GM18951 (cell line): ENCODE data around the gene KIRREL3.

Source experiments
- POLR2A ChIP-seq: IDR thresholded peaks from 4 replicates; pipeline ENCODE4 v1.6.1; 2011; ENCODE audit warnings: mild to moderate bottlenecking; ENCODE audit not compliant: insufficient read length, insufficient read depth; ENCODE audit errors: extremely low read depth
- in situ Hi-C: fragments of 300-500 bp; cut with MboI; formaldehyde crosslinking; loops from one replicate; pipeline ENCODE4 v1.12.0; 2022; ENCODE audit warnings: low sequenced_read_pairs, mixed read lengths, inconsistent platforms; ENCODE audit not compliant: unreplicated experiment

KIRREL3 gene

DNA sequence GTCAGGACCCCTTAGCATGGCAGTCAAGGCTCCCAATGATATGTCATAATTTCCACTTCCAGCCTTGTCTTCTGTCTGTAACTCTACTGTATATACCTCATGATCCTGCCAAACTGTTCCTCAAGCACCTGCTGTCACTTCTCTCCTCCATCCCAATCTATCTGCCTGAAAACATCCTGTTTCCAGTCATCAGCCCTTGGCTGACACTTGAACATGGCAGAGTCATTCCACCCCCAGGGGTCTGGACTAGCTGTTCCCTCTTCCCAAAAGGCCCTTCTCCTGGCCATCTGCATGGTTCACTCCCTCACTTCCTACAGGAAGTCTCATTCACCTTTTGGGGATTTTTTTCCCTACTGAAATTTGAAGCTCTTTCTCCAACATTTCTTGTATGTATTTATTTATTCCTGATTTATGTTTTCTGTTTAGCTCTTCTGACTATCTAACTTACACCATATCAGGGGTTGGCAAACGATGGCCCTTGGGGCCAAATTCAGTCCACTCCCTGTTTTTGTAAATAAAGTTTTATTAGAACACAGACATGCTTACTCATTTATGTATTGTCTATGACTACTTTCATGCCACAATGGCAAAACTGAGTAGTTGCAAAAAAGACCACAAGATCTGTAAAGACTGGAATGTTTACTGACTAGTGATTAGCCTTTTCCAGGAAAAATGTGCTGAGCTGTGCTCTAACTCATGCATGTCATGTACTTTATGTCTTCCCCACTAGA is 278.4 kb downstream of the KIRREL3 start:
- in situ Hi-C loops, result no loop called here
- TF ChIP-seq POLR2A, result no peak

DNA sequence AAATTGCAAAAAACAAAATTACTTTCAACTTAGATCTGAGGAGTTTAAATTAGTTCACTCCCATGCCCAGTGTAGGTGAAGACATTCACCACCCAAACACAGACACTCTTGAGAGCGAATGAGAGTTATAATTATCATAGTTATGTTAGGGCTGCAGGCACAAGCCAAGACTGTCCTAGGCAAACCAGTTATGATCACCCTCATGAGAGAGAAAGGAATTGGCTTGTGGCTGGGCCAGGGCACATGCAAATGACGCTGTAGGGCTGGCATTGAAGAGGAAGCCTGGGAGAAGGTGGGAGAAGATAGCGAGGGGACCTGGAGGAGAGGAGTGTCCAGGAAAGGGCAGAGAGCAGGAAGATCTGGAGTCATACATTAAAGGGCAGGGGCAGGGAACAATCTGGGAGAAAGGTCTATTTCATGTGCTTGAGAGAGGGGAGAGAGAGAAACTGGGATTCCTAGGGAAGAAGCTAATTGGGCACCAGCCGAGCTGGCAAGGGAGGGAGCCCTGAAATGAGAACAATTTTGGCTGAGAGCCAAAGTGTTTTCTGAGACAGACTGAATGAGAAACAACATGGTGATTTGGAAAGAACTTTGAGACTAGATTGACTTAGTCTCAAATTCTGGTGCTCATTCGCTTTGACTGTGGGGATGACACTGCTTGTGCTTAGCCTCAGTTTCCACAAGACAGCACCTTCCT is 279.9 kb downstream of the KIRREL3 start:
- no peak for TF ChIP-seq POLR2A
- in situ Hi-C loops, result no loop called here

- in situ Hi-C loops, result loop anchor here (10.0 kb wide), 1 partner anchor 265 kb away; no protein-coding TSS in a partner anchor
- no peak for TF ChIP-seq POLR2A
Measured at GRCh38 chr11:126719740-126720139, 280.8 kb downstream of the KIRREL3 start.

DNA sequence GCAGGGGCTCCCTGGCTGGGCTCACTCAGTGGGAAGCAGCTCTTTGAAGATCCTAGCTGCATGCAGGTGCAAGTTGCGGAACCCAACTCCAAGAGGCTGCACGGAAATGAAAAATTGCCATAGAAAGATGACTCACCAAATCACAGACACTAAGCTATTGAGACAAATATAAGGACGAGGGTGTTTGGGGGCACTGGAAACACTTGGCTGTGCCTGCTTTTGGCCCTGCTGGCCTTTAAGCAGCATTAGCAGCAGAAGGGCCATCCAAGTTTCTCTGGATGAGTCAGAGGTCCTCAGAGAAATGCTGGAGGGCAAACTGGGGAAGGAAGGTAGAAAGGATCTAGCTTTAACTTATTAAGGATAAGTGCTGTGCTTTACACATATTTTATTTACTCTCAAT is 282.3 kb downstream of the KIRREL3 start:
- in situ Hi-C loops, result loop anchor here (10.0 kb wide), 1 partner anchor 267 kb away; no protein-coding TSS in a partner anchor
- TF ChIP-seq POLR2A, result no peak

GRCh38 chr11:126716456-126717083 is 284.0 kb downstream of the KIRREL3 start:
- no peak for TF ChIP-seq POLR2A
- in situ Hi-C loops, result loop anchor here (10.0 kb wide), 1 partner anchor 268 kb away; no protein-coding TSS in a partner anchor

DNA sequence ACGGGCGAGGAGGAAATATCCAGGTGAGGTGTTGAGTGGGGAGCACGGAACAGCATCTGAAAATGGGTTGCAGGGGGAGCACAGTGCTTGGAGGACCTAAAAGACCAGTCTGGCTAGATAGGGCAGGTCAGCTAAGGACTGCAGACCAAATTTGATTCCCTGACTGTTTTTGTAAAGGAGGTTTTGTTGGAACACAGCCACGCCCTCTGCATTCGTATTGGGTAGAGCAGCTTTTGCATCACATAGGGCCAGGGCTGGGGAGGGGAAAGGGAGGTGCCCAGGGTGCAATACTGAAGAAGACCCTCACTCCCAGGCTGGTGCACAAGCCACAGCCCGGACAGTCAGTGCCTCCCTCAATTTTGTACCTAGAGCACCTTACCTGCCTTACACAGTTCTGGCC is 286.8 kb downstream of the KIRREL3 start:
- in situ Hi-C loops, result loop anchor here (10.0 kb wide), 1 partner anchor 271 kb away; no protein-coding TSS in a partner anchor
- TF ChIP-seq POLR2A, result no peak

DNA sequence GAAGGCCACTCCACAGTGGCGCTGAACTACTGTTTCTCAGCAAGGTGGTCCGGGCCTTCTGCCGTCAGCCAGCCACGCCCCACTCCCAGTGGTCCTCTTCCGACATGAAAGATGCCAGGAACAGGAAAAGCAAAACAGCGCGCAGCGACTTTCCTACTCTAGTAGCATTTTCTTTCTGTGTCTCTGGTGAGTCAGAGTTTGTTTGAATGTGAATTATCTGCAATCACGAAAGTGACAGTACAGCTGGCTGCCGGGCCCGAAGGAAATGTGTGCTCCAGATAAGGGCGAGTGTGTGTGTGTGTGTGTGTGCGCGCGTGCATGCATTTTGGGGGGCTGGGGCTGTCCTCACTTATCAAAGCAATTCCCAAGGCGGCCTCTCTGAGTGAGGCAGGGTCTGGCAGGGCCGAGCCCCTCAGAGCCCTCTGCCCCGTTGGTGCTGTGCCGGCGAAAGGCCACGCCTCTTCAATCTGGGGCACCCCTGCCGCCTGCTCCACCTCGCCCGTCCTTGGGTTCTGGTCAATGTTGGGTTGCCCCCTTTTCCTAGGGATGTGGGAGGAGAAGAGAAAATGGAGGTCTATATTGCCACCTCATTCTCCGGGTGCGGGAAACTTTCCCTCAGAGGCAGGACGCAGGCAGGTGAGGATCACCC is 288.5 kb downstream of the KIRREL3 start:
- TF ChIP-seq POLR2A, result no peak
- in situ Hi-C loops, result loop anchor here (10.0 kb wide), 1 partner anchor 273 kb away; no protein-coding TSS in a partner anchor

DNA sequence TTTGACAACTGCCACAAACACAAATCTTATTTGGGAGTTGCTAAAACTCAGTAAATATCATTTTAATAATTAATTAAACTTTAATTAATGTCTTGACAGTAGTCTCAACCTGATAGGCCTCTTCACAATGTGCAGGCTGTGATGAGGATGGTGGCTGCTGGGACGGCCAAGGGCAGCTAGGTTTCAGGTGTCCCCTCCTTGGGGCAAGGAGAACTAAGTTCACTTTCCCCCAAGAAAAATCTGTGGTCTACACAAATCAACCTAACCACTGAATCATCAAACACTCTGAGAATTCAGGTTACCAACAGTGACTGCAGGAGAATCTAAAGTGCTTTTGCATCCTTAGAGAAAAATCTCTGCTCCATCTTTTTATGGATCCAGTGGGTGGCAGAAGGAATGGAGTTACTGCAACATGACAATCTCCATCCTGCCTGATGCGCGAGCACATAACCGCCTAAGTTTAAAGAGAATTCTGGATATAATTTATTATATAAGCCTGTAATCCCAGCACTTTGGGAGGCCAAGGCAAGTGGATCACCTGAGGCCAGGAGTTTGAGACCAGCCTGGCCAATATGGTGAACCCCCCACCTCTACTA is 289.7 kb downstream of the KIRREL3 start:
- no peak for TF ChIP-seq POLR2A
- in situ Hi-C loops, result loop anchor here (10.0 kb wide), 1 partner anchor 274 kb away; no protein-coding TSS in a partner anchor

DNA sequence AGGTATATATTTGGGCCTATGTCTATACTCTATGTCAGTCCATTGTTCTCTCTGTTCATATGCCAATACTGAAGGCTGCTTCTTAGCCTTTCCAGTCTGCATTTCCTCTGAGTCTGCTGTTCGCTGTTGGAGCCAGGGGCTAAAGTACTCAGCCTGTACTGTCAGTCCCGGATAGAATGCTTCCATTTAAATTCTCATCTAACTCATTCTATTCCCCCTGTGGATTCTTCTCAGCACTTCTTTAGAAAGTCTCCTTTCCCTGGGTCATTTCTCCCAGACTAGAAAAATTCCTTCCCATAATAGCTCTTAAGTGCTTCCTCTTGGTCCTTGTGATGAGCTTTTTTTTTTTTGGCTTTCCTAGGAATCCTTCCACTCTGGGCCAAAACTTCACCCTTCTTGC is 293.1 kb downstream of the KIRREL3 start:
- in situ Hi-C loops, result no loop called here
- no peak for TF ChIP-seq POLR2A

GRCh38 chr11:126704096-126704495 is 296.5 kb downstream of the KIRREL3 start:
- in situ Hi-C loops, result no loop called here

DNA sequence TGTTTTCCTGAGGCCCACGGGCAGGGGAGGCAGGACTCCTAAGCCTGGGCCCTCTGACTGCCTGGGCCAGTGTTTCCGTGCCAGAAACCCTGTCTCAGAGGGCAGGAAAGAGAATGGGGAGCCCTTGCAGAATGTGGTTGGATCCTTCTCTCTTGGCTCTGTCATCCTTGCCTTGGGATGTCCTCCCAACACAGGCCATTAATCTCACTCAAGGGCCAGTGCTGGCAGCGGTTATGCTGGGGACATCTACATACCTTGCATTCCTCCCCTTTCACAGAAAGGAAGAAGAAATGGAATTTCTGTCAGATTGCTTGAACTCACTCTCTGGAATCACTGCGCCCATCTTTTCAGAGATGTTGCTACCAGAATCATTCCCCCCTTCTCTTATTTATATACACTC is 296.9 kb downstream of the KIRREL3 start:
- TF ChIP-seq POLR2A, result no peak
- in situ Hi-C loops, result no loop called here

More at GRCh38 chr11:126704096-126704495, 296.5 kb downstream of the KIRREL3 start:
- no peak for TF ChIP-seq POLR2A

DNA sequence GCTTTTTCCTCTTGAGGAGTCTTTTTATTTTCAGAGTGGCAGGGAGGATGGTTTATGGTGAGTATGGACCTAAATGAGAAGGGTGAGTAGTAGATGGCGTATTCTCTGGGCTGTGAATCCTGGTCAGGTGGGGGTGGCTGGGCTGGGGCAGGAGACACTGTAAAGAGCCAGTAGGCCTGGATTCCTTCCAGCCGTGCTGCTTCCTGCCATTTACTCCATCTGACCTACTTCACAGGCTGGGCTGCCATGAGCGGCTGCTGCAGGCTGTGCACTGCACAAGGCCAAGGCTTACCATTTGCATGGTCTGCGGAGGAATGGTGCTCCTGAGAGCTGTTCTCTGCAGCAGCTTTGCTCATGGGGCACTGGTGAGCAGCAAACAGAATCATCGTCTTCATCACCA is 297.6 kb downstream of the KIRREL3 start:
- in situ Hi-C loops, result no loop called here
- no peak for TF ChIP-seq POLR2A
